ENCODE measurements around the gene HSPG2. TPM values are rescaled to one million over a fixed set of nuclear protein-coding genes. Genes with fewer than 3 reads are reported as not detected.

HSPG2 gene
- total and polyA plus RNA-seq, 9 of the 15 experiments (the other 6 are each of a cell fraction or from before 2014, with no cell fraction given) = 0.14 to 160 (median 15.7) TPM

- Histone ChIP-seq H3K27ac (ENCODE audit: extremely low read depth, low read depth, low read length) (peak overlapping the region; percentile 64), H3K4me2 (ENCODE audit: insufficient read depth, low read length) (peak overlapping the region; percentile 85), H3K4me3 (peak overlapping the region; percentile 57), H3K27me3 (ENCODE audit: control insufficient read depth in 2 of 2, insufficient read depth in 2 of 2, low read length in 2 of 2) (no peaks in the 10 kb centered on the region), H3K4me1 (replicated peaks in 1 of 2; ENCODE audit: control insufficient read depth in 2 of 2, insufficient read depth in 2 of 2, low read length in 2 of 2) (peaks cover 74 to 75% of the 10 kb centered on the region in 2 experiments), H4K20me1 (replicated peaks; ENCODE audit: control insufficient read depth, insufficient read depth, low read length) (peaks cover 6% of the 10 kb centered on the region; the same call in 1 of the 2 replicates), H3K9me1 (ENCODE audit: control insufficient read depth, insufficient read depth, low read length) (no peaks in the 10 kb centered on the region), H3K9ac (ENCODE audit: insufficient read depth in 1 of 2, low read depth in 2 of 2, low read length in 2 of 2) (peak overlapping the region; percentile 64 to 95), H3K79me2 (ENCODE audit: control insufficient read depth, insufficient read depth, low read length) (peaks cover 53% of the 10 kb centered on the region), H3K36me3 (ENCODE audit: control insufficient read depth, insufficient read depth, low read length) (peaks cover 28% of the 10 kb centered on the region; the same call in 2 of the 3 replicates), H2AFZ (ENCODE audit: low read depth, low read length) (peak overlapping the region; percentile 22; the same call in 1 of the 2 replicates), H3K9me3 (replicated peaks; ENCODE audit: control insufficient read depth, insufficient read depth, low read depth, low read length) (no peaks in the 10 kb centered on the region)
- FAIRE-seq (no peak), ATAC-seq (peak; percentile 15), DNase-seq (ENCODE audit: extremely low read depth in 1 of 4, low spot score in 3 of 4) (peak in 1 of 4 experiments; percentile 56)
- TSS peak; percentile 57 for BruUV-seq (replicated peaks)
- CTCF ChIA-PET (ENCODE audit: low intra/inter-chr PET ratio) = no interaction called here
- intact Hi-C loops (cut with micrococcal nuclease) (loop anchor here (2.0 kb wide), 1 partner anchor 30 kb away; no protein-coding TSS in a partner anchor), in situ Hi-C loops (cut with MboI) (no loop called here)
- POLR2A ChIA-PET = interaction anchor here (0.6 to 2.7 kb wide), 11 partner anchors 13 to 154 kb away, joined by 3 to 17 read pairs (median 3); no protein-coding TSS in a partner anchor
- WGBS (ENCODE audit: insufficient coverage, low coverage, missing lambda C conversion rate) = 4% methylated on average over 24 of the region's 34 CpGs
- TF ChIP-seq ZNF347 (CRISPR knock-in tag; IDR thresholded peaks at IDR 0.05; ENCODE audit: low read depth) (no peak), ZNF134 (CRISPR knock-in tag; conservative IDR thresholded peaks at IDR 0.05) (no peak), E2F1 (CRISPR knock-in tag; IDR thresholded peaks at IDR 0.05) (no peak), PRPF4 (IDR thresholded peaks at IDR 0.05; ENCODE audit: insufficient read depth, low read depth, low read length, poor library complexity, severe bottlenecking) (no peak), RBM15 (IDR thresholded peaks at IDR 0.05; ENCODE audit: insufficient read depth, low read length) (no peak), REST (IDR thresholded peaks at IDR 0.05; ENCODE audit: borderline replicate concordance) (no peak), REST (CRISPR knock-in tag; IDR thresholded peaks at IDR 0.05; ENCODE audit: low read depth) (no peak), CCNT2 (IDR thresholded peaks at IDR 0.05; ENCODE audit: borderline replicate concordance, extremely low read depth, insufficient read length, low read depth, low read length) (peak; percentile 27), KAT7 (CRISPR knock-in tag; IDR thresholded peaks at IDR 0.05; ENCODE audit: borderline replicate concordance) (0 out of 2 replicates have a peak, but pooled peaks have one; percentile 72), ATF3 (IDR thresholded peaks at IDR 0.05) (no peak), ATF3 (CRISPR knock-in tag; conservative IDR thresholded peaks at IDR 0.05) (no peak)
Measured at GRCh38 chr1:21936366-21937031, 611 bp downstream of the HSPG2 start.
